ENCODE results near the gene ERVFRD-1. TPM values are rescaled to one million over a fixed set of nuclear protein-coding genes. Genes with fewer than 3 reads are reported as not detected.
A peak's percentile ranks its signal among the peaks of the same experiment; 100 is the strongest.

Gene ERVFRD-1
- total and polyA plus RNA-seq, 2 of the 13 experiments (the other 11 are each of a cell fraction or from before 2014, with no cell fraction given), result not detected

- TF ChIP-seq ZMYM4 (CRISPR knock-in tag; IDR thresholded peaks at IDR 0.05) (peak; percentile 48; the same call in 1 of the 2 replicates), TFE3 (CRISPR knock-in tag; IDR thresholded peaks at IDR 0.05) (peak; percentile 35; the same call in 1 of the 2 replicates), SKI (IDR thresholded peaks at IDR 0.05; ENCODE audit: partially characterized antibody) (no peak), BCL6 (CRISPR knock-in tag; IDR thresholded peaks at IDR 0.05) (peak; percentile 18; the same call in 1 of the 2 replicates)
Measured at GRCh38 chr6:11053307-11053706, 58.2 kb downstream of the ERVFRD-1 start (continued).

Small RNAs within 50 kb of the gene (small RNA-seq; reads per million reads assigned to genes)
- 0 reads per million in 3 experiments for gene AL136139.1 (ENCODE audit: insufficient read depth in 2 of 3, insufficient read length in 3 of 3, low read depth in 2 of 3, low replicate concordance in 1 of 3)

Other genes starting within 250 kb of the ERVFRD-1 start
- not detected in 2 replicates for gene GCM2, start 229.7 kb downstream of the ERVFRD-1 start, total RNA-seq (2016; rRNA removed; fragmentation: Illumina TruSeq; extraction: Trizol)
- not detected in 2 replicates for gene GCM2, start 229.7 kb downstream of the ERVFRD-1 start, polyA plus RNA-seq (2011; rRNA removed)
- gene SYCP2L, start 224.7 kb downstream of the ERVFRD-1 start, total RNA-seq (2016; rRNA removed; fragmentation: Illumina TruSeq; extraction: Trizol), result 0.22 TPM in 1 of 2 replicates, not detected in the other
- 0.37 and 0.54 TPM in 2 replicates for gene SYCP2L, start 224.7 kb downstream of the ERVFRD-1 start, polyA plus RNA-seq (2011; rRNA removed)
- 60.1 and 65.4 TPM in 2 replicates for gene ELOVL2, start 67.4 kb downstream of the ERVFRD-1 start, total RNA-seq (2016; rRNA removed; fragmentation: Illumina TruSeq; extraction: Trizol)
- gene ELOVL2, start 67.4 kb downstream of the ERVFRD-1 start, polyA plus RNA-seq (2011; rRNA removed), result 32.1 and 43.6 TPM in 2 replicates
- gene SMIM13, start 17.9 kb downstream of the ERVFRD-1 start, total RNA-seq (2016; rRNA removed; fragmentation: Illumina TruSeq; extraction: Trizol), result 9.5 and 10.2 TPM in 2 replicates
- 2.5 and 2.7 TPM in 2 replicates for gene SMIM13, start 17.9 kb downstream of the ERVFRD-1 start, polyA plus RNA-seq (2011; rRNA removed)
- gene NEDD9, start 120.9 kb upstream of the ERVFRD-1 start, total RNA-seq (2016; rRNA removed; fragmentation: Illumina TruSeq; extraction: Trizol), result 27.1 and 31.4 TPM in 2 replicates
- 363 and 389 TPM in 2 replicates for gene NEDD9, start 120.9 kb upstream of the ERVFRD-1 start, polyA plus RNA-seq (2011; rRNA removed)

All from HepG2 (cell line).